Tongue (tissue), 2 donors: ENCODE data around the gene MEGF9. TPM values are rescaled to one million over a fixed set of nuclear protein-coding genes. Genes with fewer than 3 reads are reported as not detected.
"Not testable (repeated sequence)": the region's sequence is repeated elsewhere in the genome, so short reads cannot be mapped to it uniquely, and the experiment has no call there.

Experiments used
- DNase-seq: peaks from one replicate; pipeline ENCODE4 v3.0.0-alpha.2; 2015
- total RNA-seq: library from RNA; depleted of rRNA; stranded (reverse); fragments of >200 nt; gene quantifications from one replicate; pipeline ENCODE4 v1.2.3, GENCODE V29; 2014

MEGF9 gene
- 14.4 TPM for total RNA-seq

- peak; percentile 99 for DNase-seq
These were observed at the start of gene MEGF9 for GRCh38 chr9:120714088-120714845. TSS of gene MEGF9 (minus strand) at chr9:120714470. CDS start at chr9:120714358, 112 bp downstream.

GRCh38 chr9:120761006-120761405, 46.7 kb upstream of the MEGF9 start:
- no peak for DNase-seq

- no peak for DNase-seq
These were observed 45.6 kb upstream of the MEGF9 start for GRCh38 chr9:120759755-120760400.

GRCh38 chr9:120758544-120758943, 44.3 kb upstream of the MEGF9 start:
- no peak for DNase-seq

GRCh38 chr9:120757026-120757913, 43.0 kb upstream of the MEGF9 start:
- no peak for DNase-seq

GRCh38 chr9:120756531-120756930, 42.3 kb upstream of the MEGF9 start:
- DNase-seq: no peak

- peak; percentile 82 for DNase-seq
These were observed 41.7 kb upstream of the MEGF9 start for GRCh38 chr9:120755810-120756434.

- DNase-seq: no peak
These were observed 40.8 kb upstream of the MEGF9 start for GRCh38 chr9:120755044-120755443.

- DNase-seq: no peak
These were observed 36.2 kb upstream of the MEGF9 start for GRCh38 chr9:120750421-120750820.

- DNase-seq: not testable (repeated sequence)
These were observed 32.1 kb upstream of the MEGF9 start for GRCh38 chr9:120746366-120746765.

- DNase-seq: no peak
These were observed 31.0 kb upstream of the MEGF9 start for GRCh38 chr9:120745278-120745677.

GRCh38 chr9:120742951-120743416, 28.7 kb upstream of the MEGF9 start:
- DNase-seq: no peak

GRCh38 chr9:120741701-120742100, 27.4 kb upstream of the MEGF9 start:
- no peak for DNase-seq

- DNase-seq: no peak
These were observed 26.9 kb upstream of the MEGF9 start for GRCh38 chr9:120741191-120741590.

- no peak for DNase-seq
These were observed 25.9 kb upstream of the MEGF9 start for GRCh38 chr9:120740132-120740531.

- no peak for DNase-seq
These were observed 23.3 kb upstream of the MEGF9 start for GRCh38 chr9:120737416-120738165.

GRCh38 chr9:120736881-120737280, 22.6 kb upstream of the MEGF9 start:
- no peak for DNase-seq

GRCh38 chr9:120735415-120736126, 21.3 kb upstream of the MEGF9 start:
- no peak for DNase-seq

GRCh38 chr9:120734607-120735410, 20.5 kb upstream of the MEGF9 start:
- DNase-seq: no peak

- DNase-seq: no peak
These were observed 18.9 kb upstream of the MEGF9 start for GRCh38 chr9:120733190-120733589.
